Measurements from ENCODE around the gene TRIP12.

GRCh38 chr2:229856413-229856812 is 65.4 kb downstream of the TRIP12 start:
- TF ChIP-seq CTCF (IDR thresholded peaks at IDR 0.05) (no peak), POLR2AphosphoS5 (IDR thresholded peaks at IDR 0.05; ENCODE audit: low read depth, low read length) (no peak)
